Brain microvascular endothelial cell (primary cell): Measurements from ENCODE around the gene FARP1.

Experiments
- DNase-seq: peaks from one replicate; pipeline ENCODE4 v3.0.0-alpha.2; 2020
- H3K27ac ChIP-seq: fragments of 250-450 bp; sonication (Bioruptor Pico); 2 replicates; pipeline ENCODE4 v1.5.1; 2020; ENCODE audit warnings: mild to moderate bottlenecking, moderate library complexity
- H3K27me3 ChIP-seq: fragments of 250-450 bp; sonication (Bioruptor Pico); replicated peaks from 2 replicates; pipeline ENCODE4 v1.5.1; 2020; ENCODE audit warnings: mild to moderate bottlenecking
- H3K36me3 ChIP-seq: fragments of 250-450 bp; sonication (Bioruptor Pico); replicated peaks from 2 replicates; pipeline ENCODE4 v1.5.1; 2020; ENCODE audit warnings: mild to moderate bottlenecking
- H3K4me3 ChIP-seq: 2 replicates; pipeline ENCODE4 v1.5.1; 2011; ENCODE audit warnings: low read depth, mild to moderate bottlenecking, control low read depth, low read length, moderate library complexity
- CTCF ChIP-seq: IDR thresholded peaks from 2 replicates; pipeline ENCODE4 v1.5.1; 2011; ENCODE audit warnings: low read depth, mild to moderate bottlenecking, moderate library complexity, low read length, control low read depth, inconsistent platforms; ENCODE audit errors: missing control alignments
- in situ Hi-C: cut with HindIII; loops from 2 replicates; pipeline ENCODE4 v1.10.0; 2017; ENCODE audit warnings: low sequenced_read_pairs, low pct_ligation_motif_present

FARP1 gene

GRCh38 chr13:98332691-98333090, 189.8 kb downstream of the FARP1 start:
- TF ChIP-seq CTCF, result no peak
- no peak for DNase-seq
- H3K27ac ChIP-seq, result no peak overlapping the region
- H3K36me3 ChIP-seq, result no peaks in the 10 kb centered on the region
- H3K4me3 ChIP-seq, result no peak overlapping the region
- no peaks in the 10 kb centered on the region for H3K27me3 ChIP-seq
- in situ Hi-C loops, result no loop called here

GRCh38 chr13:98333486-98333885, 190.6 kb downstream of the FARP1 start:
- no peaks in the 10 kb centered on the region for H3K27me3 ChIP-seq
- DNase-seq, result no peak
- no peak overlapping the region for H3K27ac ChIP-seq
- H3K36me3 ChIP-seq, result no peaks in the 10 kb centered on the region
- H3K4me3 ChIP-seq, result no peak overlapping the region
- in situ Hi-C loops, result no loop called here
- no peak for TF ChIP-seq CTCF

GRCh38 chr13:98334620-98335205, 191.8 kb downstream of the FARP1 start:
- no peak for TF ChIP-seq CTCF
- no peaks in the 10 kb centered on the region for H3K27me3 ChIP-seq
- no peak overlapping the region for H3K27ac ChIP-seq
- DNase-seq, result no peak
- in situ Hi-C loops, result no loop called here
- no peaks in the 10 kb centered on the region for H3K36me3 ChIP-seq
- H3K4me3 ChIP-seq, result no peak overlapping the region

- no peak for TF ChIP-seq CTCF
- no peaks in the 10 kb centered on the region for H3K36me3 ChIP-seq
- in situ Hi-C loops, result no loop called here
- H3K27me3 ChIP-seq, result no peaks in the 10 kb centered on the region
- no peak overlapping the region for H3K4me3 ChIP-seq
- no peak for DNase-seq
- H3K27ac ChIP-seq, result no peak overlapping the region
Measured at GRCh38 chr13:98335721-98336120, 192.8 kb downstream of the FARP1 start.

GRCh38 chr13:98338310-98338709, 195.4 kb downstream of the FARP1 start:
- DNase-seq, result no peak

More at GRCh38 chr13:98338310-98338709, 195.4 kb downstream of the FARP1 start:
- in situ Hi-C loops, result no loop called here
- Histone ChIP-seq H3K27me3 (no peaks in the 10 kb centered on the region), H3K27ac (no peak overlapping the region), H3K4me3 (no peak overlapping the region), H3K36me3 (no peaks in the 10 kb centered on the region)
- TF ChIP-seq CTCF, result no peak
